ENCODE measurements around the gene FIGN. TPM values are rescaled to one million over a fixed set of nuclear protein-coding genes. Genes with fewer than 3 reads are reported as not detected.

Gene FIGN
- total and polyA plus RNA-seq, 2 of the 8 experiments (the other 6 are each of a cell fraction or from before 2014, with no cell fraction given): 5.0 to 22.8 TPM

DNA sequence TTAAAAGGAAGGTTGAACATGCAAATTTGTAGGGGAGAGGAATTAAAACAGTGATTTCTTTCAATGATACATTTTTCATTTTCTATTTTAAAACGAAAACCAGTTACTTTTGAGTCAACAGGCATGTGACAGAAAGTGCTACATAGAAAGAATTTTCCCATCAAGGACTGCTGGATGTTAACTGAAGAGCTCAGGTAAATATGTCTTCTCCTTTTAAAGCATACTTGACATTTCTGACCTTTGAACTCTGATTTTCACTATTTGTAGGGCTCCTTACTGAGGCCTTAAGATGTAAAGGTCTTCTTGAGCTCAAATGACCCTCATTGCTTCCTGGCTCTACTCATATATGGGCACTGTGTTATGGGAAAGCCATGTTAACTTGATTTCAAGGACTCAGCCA is 32.4 kb downstream of the FIGN start:
- no peak overlapping the region for H3K23ac ChIP-seq (ENCODE audit: insufficient read length)
- no peak overlapping the region for H2BK120ac ChIP-seq (replicated peaks; ENCODE audit: low read depth, low read length)
- H2BK12ac ChIP-seq (ENCODE audit: low read depth, low read length): no peak overlapping the region
- no peak overlapping the region for H4K91ac ChIP-seq (replicated peaks; ENCODE audit: insufficient read length, low read length)
- TF ChIP-seq RNF2 (IDR thresholded peaks at IDR 0.05; ENCODE audit: borderline replicate concordance, low read depth, low read length, missing control alignments, poor library complexity, severe bottlenecking) (no peak), SUZ12 (IDR thresholded peaks at IDR 0.05; ENCODE audit: low read length) (no peak), ATF2 (IDR thresholded peaks at IDR 0.05; ENCODE audit: low read length) (no peak), MAX (IDR thresholded peaks at IDR 0.05) (no peak), HDAC6 (IDR thresholded peaks at IDR 0.05; ENCODE audit: low read depth, low read length) (no peak)
- TF ChIP-seq, protein P1, sequence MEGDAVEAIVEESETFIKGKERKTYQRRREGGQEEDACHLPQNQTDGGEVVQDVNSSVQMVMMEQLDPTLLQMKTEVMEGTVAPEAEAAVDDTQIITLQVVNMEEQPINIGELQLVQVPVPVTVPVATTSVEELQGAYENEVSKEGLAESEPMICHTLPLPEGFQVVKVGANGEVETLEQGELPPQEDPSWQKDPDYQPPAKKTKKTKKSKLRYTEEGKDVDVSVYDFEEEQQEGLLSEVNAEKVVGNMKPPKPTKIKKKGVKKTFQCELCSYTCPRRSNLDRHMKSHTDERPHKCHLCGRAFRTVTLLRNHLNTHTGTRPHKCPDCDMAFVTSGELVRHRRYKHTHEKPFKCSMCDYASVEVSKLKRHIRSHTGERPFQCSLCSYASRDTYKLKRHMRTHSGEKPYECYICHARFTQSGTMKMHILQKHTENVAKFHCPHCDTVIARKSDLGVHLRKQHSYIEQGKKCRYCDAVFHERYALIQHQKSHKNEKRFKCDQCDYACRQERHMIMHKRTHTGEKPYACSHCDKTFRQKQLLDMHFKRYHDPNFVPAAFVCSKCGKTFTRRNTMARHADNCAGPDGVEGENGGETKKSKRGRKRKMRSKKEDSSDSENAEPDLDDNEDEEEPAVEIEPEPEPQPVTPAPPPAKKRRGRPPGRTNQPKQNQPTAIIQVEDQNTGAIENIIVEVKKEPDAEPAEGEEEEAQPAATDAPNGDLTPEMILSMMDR (IDR thresholded peaks at IDR 0.05; ENCODE audit: control extremely low read depth in 1 of 3, insufficient read depth in 1 of 3, low read depth in 1 of 3, low read length in 3 of 3): no peak
- peaks cover 0 to 35% of the 10 kb centered on the region in 2 experiments; a peak in 2 of 4 replicates for H3K79me2 ChIP-seq (ENCODE audit: control insufficient read depth in 1 of 2, insufficient read depth in 2 of 2, low read length in 2 of 2)
- no peak overlapping the region for H3K4me2 ChIP-seq (ENCODE audit: insufficient read depth in 1 of 2, low read depth in 2 of 2, low read length in 2 of 2)
- no peak overlapping the region for H4K5ac ChIP-seq (ENCODE audit: insufficient read length, low read depth, low read length)
- H3K23me2 ChIP-seq (ENCODE audit: low read depth, low read length): no peaks in the 10 kb centered on the region
- H3K27me3 ChIP-seq (replicated peaks in 1 of 4; ENCODE audit: control insufficient read depth in 3 of 4, extremely low read depth in 1 of 4, insufficient read depth in 3 of 4, low read length in 3 of 4): no peaks in the 10 kb centered on the region
- H3K14ac ChIP-seq (ENCODE audit: insufficient read length): no peak overlapping the region
- FAIRE-seq: no peak
- H3K18ac ChIP-seq (ENCODE audit: extremely low read depth, low read length): no peak overlapping the region
- no peak overlapping the region for H3K56ac ChIP-seq (replicated peaks; ENCODE audit: insufficient read length, low read depth, low read length)
- H3K36me3 ChIP-seq (ENCODE audit: control insufficient read depth in 2 of 4, insufficient read depth in 4 of 4, low read length in 3 of 4): no peaks in the 10 kb centered on the region
- no peak overlapping the region for H3K27ac ChIP-seq (ENCODE audit: low read depth, low read length)
- H4K20me1 ChIP-seq (replicated peaks in 1 of 2; ENCODE audit: control insufficient read depth in 1 of 2, insufficient read depth in 2 of 2, low read length in 2 of 2): no peaks in the 10 kb centered on the region
- DNase-seq (ENCODE audit: low read depth in 1 of 2, low spot score in 2 of 2): no peak
- H3K9ac ChIP-seq (replicated peaks in 1 of 4; ENCODE audit: extremely low read depth in 1 of 4, low read depth in 3 of 4, low read length in 3 of 4): no peak overlapping the region
- no peak overlapping the region for H2AK5ac ChIP-seq (ENCODE audit: low read depth, low read length)
- no peak overlapping the region for H2AFZ ChIP-seq (ENCODE audit: low read length)
- ChIA-PET CTCF (ENCODE audit: partially characterized antibody) (interaction anchor here (0.6 to 1.0 kb wide), 2 partner anchors 10 to 18 kb away, joined by 3 to 4 read pairs; no protein-coding TSS in a partner anchor), POLR2A (ENCODE audit: partially characterized antibody) (interaction anchor here (1.4 kb wide), 1 partner anchor 32 kb away, joined by 7 read pairs; the partner anchor contains the start of gene FIGN)
- no peak overlapping the region for H3K4me3 ChIP-seq (ENCODE audit: extremely low read depth in 1 of 4, insufficient read depth in 2 of 4, low read depth in 3 of 4, low read length in 4 of 4)
- H3K9me3 ChIP-seq (ENCODE audit: insufficient read depth in 2 of 2, low read depth in 1 of 2, low read length in 1 of 2): no peaks in the 10 kb centered on the region
- H2BK20ac ChIP-seq (ENCODE audit: low read length): no peak overlapping the region
- H4K8ac ChIP-seq (ENCODE audit: extremely low read depth, insufficient read depth, low read length): no peak overlapping the region
- no peak overlapping the region for H2BK5ac ChIP-seq (ENCODE audit: low read depth, low read length)
- WGBS, 2 experiments (ENCODE audit: extremely low coverage in 1 of 2, insufficient coverage in 1 of 2, insufficient read length in 1 of 2, insufficient replicate concordance in 2 of 2, low coverage in 1 of 2, low lambda C conversion rate in 2 of 2, missing lambda C conversion rate in 1 of 2): 67% methylated on average over 1 of the region's 1 CpG; no CpG with 5 or more reads in 1 of the 2 experiments
- no peak overlapping the region for H2BK15ac ChIP-seq (ENCODE audit: low read length)
- H3K4ac ChIP-seq (replicated peaks; ENCODE audit: insufficient read length, low read depth, low read length): no peak overlapping the region
- peaks cover 2 to 15% (median 11%) of the 10 kb centered on the region in 4 experiments; a peak in 5 of 7 replicates for H3K4me1 ChIP-seq (replicated peaks in 1 of 4; ENCODE audit: control insufficient read depth in 3 of 4, insufficient read depth in 4 of 4, low read length in 3 of 4)
- H3K79me1 ChIP-seq (ENCODE audit: low read depth, low read length): no peaks in the 10 kb centered on the region

Measured in H1 (cell line).